Hepatic stellate cell (primary cell): ENCODE results near the gene WIZ.

ENCODE experiments used
- DNase-seq: peaks from one replicate; pipeline ENCODE4 v3.0.0; 2011; ENCODE audit warnings: low spot score

WIZ gene

DNA sequence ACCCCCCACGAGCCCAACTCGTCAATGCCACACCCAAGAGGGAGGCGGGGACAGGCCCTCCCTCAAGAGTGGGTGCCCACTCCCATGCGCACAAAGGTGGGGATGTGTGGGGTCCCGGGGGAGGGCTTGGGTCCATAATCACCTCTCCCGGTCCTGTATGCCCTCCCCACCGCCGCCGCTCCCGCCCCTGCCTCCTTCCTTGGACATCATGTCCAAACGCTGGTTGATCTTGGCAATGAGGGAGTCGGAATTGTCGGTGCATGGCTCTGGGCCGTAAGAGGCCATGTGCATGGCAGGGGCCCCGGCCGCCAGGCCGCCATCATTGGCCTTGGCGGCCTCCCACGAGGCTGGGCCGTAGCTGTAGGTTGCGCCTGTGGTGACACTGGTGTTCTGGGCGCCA, 76.1 kb downstream of the WIZ start:
- no peak for DNase-seq

DNA sequence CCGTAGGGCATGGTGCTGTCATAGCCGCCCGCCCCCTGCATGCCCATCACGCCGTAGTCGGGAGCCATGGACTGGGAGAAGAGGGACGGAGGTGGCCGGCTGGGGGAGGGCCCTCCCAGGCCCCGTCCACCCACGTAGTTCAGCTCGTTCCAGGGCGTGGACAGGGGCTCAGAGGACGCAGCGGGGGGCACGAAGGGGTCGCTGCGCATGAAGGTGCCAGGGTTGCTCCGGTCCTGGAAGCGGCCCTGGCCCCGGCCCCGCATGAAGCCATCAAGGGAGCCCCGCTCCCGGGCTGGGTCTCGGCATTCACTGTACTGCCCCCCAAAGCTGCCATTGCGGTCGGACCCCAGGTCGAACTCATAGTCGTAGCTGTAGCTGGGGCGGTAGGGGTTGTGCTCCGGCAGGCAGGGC, 76.9 kb downstream of the WIZ start:
- DNase-seq, result no peak

DNA sequence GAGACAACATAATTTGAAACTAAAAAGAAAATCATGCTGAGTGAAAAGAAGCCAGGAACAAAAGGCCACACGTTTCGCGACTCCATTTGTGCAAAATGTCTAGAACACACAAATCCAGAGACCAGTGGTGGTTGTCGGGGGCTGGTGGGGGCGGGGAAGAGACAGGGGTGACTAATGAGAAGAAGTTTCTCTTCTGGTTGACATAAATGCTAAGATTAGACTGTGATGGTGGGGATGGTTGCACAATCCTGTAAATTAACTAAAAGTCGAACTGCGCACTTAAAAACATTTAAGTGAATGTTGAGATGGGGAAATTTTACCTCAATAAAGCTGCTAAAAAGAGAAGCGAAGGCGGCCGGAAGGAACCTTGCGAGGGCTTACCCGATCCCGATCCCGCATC, 77.3 kb downstream of the WIZ start:
- DNase-seq, result no peak

DNA sequence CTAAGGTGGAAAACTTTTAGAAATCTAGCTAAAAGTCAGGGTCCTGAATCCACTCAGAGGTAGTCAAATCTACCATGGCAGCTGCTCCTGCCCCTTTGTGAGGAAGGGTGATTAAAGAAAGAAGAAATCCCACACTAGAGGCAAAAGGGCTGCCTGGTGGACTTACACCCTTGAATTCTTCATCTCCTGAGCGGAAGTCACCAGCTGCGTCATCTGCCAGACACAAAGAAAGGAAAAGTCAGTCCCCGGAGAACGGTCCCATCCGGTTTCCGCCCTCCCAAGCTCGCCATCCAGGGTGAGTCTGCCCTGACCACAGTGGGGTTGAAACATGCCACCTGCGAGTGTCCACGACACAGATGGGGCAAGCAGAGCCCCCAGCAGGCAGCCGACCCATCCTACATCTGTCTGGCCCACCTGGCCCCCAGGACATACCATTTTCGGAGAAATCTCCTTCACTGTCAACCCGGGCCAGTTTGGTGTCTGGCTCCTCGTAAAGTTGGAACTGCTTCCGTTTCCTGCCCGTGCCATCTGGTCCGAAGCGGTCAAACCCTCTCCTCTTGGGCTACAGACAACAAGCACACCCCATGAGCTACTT, 77.9 kb downstream of the WIZ start:
- DNase-seq, result no peak

DNA sequence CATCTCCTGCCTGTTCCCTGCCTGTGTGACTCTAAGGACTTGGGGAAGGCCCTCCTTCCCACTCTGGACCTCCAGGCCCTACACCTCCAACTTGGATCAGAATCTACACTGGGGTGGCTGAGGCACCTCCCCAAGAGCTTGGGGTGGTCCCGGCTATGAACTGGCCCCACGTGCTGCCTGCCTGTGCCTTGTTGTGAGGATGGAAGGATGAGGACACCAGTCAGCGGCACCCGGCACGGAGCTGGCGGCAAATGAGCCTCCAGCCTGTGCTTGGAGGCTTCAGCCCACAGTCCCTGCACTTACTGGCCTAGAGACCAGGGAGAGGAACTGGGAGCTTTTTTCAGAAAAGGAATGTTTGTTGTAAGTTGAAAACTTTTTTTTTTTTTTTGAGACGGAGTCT, 78.6 kb downstream of the WIZ start:
- DNase-seq, result no peak
